ENCODE results near the gene OTUB1.
A peak's percentile ranks its signal among the peaks of the same experiment; 100 is the strongest.
"Not testable (repeated sequence)": the region's sequence is repeated elsewhere in the genome, so short reads cannot be mapped to it uniquely, and the experiment has no call there.

The OTUB1 gene

DNA sequence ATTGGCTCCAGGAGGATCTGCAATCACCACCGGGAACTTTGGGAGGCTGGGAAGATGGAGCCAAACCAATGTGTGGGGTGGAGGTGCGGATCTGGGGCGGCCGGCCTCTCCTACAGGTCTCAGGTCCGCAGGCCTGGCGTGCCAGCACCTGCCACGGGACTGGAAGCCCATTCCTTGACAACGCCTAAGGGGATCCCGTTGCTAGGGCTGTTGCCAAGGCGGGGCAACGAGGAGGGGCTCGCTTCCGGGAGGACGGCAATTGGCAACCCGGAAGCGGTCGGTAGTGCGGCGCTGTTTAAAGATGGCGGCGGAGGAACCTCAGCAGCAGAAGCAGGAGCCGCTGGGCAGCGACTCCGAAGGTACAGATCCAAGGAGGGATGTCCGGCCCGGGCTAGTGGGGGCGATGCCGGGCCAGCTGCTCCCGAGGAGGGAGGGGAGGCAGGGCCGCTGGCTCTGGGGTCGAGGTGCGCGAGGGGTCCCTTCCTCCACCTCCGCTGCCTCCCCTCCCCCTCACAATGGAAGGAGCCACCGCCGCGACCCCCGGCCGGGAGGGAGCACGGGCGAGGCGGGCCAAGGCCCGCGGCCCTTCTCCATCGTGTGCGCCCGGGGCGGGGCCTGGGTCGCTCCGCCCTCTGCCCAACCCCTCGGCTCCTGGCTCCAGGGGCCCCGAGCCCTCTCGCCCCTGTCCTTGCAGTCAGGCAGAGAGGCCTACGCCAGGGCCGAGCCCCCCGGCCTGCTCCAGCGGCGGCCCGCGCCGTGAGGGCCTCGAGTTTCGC is at the start of gene OTUB1:
OTUB1 (plus strand) TSS at position 283 of the 776 bp plus-strand sequence; CDS start at position 302, 19 bp downstream.
- DNase-seq: peak; percentile 93

GRCh38 chr11:63937713-63938478 is 48.3 kb upstream of the OTUB1 start:
- DNase-seq: peak; percentile 23

- DNase-seq: peak; percentile 97
Measured at GRCh38 chr11:63938479-63939396, 47.5 kb upstream of the OTUB1 start, which contains the start of gene NAA40. TSS of gene NAA40 (plus strand) at chr11:63939002. CDS start at chr11:63939097, 95 bp downstream.

DNA sequence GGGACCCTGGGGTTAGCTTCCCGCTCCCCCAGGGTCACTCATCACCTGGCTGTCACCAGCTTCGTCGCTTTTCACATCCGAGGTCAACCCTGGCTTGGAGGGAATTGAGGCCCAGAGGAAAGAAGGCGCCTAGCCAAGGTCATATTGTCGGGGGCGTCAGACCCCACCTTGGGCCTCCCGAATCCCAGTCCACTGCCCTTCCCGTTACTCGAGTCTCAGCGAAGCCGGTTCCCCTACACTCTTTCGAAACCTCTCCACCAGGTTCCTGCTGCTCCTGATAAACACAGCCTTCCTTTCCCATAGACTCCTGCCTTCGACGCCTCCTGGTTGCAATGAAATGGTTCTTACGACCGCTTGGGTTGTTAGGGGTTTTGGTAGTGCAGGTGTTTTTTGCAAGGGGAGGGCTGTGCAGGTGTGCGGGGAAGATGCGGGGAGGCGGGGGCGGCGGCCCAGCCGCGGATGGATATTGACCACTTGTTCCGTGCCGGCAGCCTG is 46.8 kb upstream of the OTUB1 start:
- no peak for DNase-seq

GRCh38 chr11:63940786-63941185 is 45.5 kb upstream of the OTUB1 start:
- DNase-seq: no peak

DNA sequence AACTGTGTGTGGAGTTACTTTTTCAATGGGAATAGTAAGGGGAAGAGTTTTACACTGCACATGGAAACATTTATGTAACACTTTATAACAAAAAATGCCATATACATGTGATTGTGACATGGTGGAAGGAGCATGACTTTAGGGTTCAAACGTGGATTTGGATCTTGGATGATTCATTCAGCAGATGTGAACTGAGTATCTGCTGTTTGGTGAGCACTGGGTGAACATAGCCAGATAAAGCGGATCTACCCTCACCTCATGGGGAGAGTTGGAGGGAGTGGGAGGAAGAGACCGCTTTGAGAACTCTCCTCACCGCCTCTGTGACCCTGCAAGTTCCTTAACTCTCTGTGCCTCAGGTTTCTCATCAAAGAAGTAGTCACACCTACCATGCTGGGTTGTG is 44.3 kb upstream of the OTUB1 start:
- no peak for DNase-seq

DNA sequence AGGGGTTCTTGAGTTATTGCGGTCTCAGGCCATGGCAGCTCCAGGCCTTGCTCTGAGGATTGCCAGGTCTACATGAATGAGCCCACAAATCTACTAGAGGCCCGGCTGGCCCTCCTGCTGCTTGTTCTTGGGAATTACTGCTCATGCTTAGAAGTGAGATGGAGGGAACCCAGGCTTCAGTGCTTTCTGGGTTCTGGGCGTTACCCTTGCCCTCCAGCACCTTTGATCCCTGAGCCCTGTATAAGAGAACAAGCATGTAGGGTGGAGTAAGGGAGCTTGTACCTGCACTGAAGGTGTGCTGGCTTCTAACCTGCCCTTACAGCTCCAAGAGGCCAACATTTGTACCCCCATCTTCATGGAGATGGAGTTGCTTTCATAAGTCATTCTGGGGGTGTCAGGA is 43.4 kb upstream of the OTUB1 start:
- DNase-seq: no peak

GRCh38 chr11:63944987-63945386 is 41.3 kb upstream of the OTUB1 start:
- no peak for DNase-seq

DNA sequence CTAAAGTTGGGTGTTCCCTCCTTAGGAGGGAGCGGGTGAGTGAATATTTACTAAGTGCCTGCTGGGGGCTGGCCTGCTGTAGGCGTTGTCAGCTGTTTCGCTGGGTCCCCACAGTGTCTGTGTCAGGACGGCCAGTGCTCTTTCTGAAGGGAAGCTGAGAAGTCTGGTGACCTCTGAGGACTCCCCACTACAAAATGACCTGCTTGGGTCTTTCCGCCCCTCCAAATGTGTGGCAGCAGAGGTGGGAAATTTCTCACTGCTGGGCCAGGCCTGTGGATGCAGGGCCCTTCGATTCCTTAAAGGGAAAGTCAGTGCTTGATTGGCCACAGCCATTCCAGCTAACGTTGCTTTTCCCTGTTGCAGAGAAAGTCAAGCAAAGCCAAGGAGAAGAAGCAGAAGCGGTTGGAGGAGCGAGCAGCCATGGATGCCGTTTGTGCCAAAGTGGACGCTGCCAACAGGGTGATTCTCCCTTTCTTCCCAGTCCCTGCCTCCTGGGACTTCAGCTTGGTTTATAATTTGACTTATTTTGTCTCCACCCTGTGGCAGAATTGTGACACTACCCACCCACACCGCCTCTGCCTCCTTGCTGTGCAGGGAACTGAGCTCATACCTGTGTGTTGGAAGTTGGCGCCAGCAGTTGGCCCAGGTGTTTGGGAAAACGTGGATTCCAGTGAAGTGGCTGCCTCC is 40.6 kb upstream of the OTUB1 start:
- peak; percentile 54 for DNase-seq

GRCh38 chr11:63951779-63952536 is 34.3 kb upstream of the OTUB1 start:
- DNase-seq: peak; percentile 50

- no peak for DNase-seq
Measured at GRCh38 chr11:63952570-63952969, 33.7 kb upstream of the OTUB1 start.

- no peak for DNase-seq
Measured at GRCh38 chr11:63958008-63958407, 28.2 kb upstream of the OTUB1 start.

GRCh38 chr11:63961608-63962412 is 24.4 kb upstream of the OTUB1 start:
- DNase-seq: peak; percentile 51

GRCh38 chr11:63963895-63964294 is 22.3 kb upstream of the OTUB1 start:
- DNase-seq: not testable (repeated sequence)

- no peak for DNase-seq
Measured at GRCh38 chr11:63966444-63966843, 19.8 kb upstream of the OTUB1 start.

DNA sequence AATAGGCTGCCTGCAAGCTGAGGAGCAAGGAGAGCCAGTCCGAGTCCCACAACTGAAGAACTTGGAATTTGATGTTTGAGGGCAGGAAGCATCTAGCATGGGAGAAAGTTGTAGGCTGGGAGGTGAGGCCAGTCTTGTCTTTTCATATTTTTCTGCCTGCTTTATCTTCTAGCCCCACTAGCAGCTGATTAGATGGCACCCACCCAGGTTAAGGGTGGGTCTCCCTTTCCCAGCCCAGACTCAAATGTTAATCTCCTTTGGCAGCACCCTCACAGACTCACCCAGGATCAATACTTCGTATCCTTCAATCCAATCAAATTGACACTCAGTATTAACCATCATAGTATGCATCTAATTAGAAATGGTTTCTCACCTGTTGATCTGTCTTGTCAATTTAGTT is 16.8 kb upstream of the OTUB1 start:
- no peak for DNase-seq

GRCh38 chr11:63970902-63971301 is 15.3 kb upstream of the OTUB1 start:
- DNase-seq: no peak

GRCh38 chr11:63973912-63974258 is 12.4 kb upstream of the OTUB1 start:
- not testable (repeated sequence) for DNase-seq

DNA sequence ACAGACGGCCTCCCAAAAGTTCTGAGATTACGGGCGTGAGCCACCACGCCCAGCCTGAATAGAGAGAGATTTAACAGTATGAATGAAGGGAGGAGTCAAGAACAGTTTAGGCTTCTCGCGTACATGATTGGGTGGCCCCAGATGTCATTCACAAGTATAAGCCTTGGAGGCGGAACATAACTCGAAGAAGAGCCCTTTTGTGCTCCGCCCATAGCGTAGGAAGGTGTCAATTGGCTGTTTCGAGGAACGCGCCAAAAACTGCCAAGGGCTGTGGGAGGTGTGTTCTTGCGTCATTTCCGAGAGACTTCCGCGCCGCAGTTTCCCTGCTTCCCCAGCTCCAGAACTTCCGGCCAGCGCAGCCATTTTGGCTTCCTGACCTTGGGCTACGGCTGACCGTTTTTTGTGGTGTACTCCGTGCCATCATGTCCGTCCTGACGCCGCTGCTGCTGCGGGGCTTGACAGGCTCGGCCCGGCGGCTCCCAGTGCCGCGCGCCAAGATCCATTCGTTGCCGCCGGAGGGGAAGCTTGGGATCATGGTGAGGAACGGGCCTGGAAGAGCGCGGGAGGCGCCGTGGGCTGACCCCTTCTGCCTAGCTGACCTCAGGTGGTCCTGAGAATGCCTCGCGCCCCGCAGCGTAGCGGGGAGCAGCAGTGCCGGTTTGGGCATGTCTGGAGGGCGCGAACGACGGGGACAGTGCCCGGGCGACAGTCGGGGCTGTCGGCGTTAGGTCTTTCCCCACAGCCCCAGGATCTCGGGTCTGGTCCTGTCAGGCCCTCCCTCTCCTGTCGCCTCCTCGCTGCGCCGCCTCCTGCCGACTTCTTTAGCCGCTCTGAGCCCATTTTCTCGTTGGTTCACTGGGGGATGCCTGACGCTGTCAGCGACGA is 11.7 kb upstream of the OTUB1 start, which contains the start of gene COX8A:
COX8A (plus strand) TSS at position 362 of the 885 bp plus-strand sequence; CDS start at position 423, 61 bp downstream.
- DNase-seq: peak; percentile 100

Data from activated CD4-positive, alpha-beta T cell treated with anti-CD3 and anti-CD28 coated beads, Interleukin-2, amount 50 U/mL, for 16 hours (primary cell).